PC-9 (cell line): Measurements from ENCODE around the gene CD7. TPM values are rescaled to one million over a fixed set of nuclear protein-coding genes. Genes with fewer than 3 reads are reported as not detected.

Experiments used
- BruUV-seq: library from RNA; stranded (reverse); fragments of 400-500 nt; replicated peaks from 2 replicates; lab custom pipeline; 2021; lab: Mats Ljungman, UMichigan
- CTCF ChIA-PET: fragments of 300-600 bp; sonication (Branson Sonifier 250); formaldehyde crosslinking; loops from one replicate; lab custom pipeline; 2022; ENCODE audit warnings: antibody characterized with exemption; lab: Charles Lee
- POLR2A ChIA-PET: fragments of 300-600 bp; sonication (Branson Sonifier 250); formaldehyde crosslinking; loops from one replicate; lab custom pipeline; 2022; ENCODE audit warnings: antibody characterized with exemption; ENCODE audit not compliant: unreplicated experiment; lab: Charles Lee
- DNase-seq, 2 experiments: peaks; one replicate each; pipeline versions ENCODE4 v3.0.0 to v3.0.0-alpha.2; 2015 to 2022; ENCODE audit warnings: mixed read lengths in 1 of 2
- H2AFZ ChIP-seq: fragments of 200-600 bp; sonication (generic); 2 replicates; pipeline ENCODE4 v1.8.1; 2017; ENCODE audit warnings: antibody characterized with exemption
- H3F3A ChIP-seq: fragments of 200-600 bp; sonication (generic); 2 replicates; pipeline ENCODE4 v1.8.1; 2017; ENCODE audit warnings: antibody characterized with exemption, mild to moderate bottlenecking, low read depth; ENCODE audit not compliant: insufficient read depth
- H3K27ac ChIP-seq: fragments of 200-600 bp; sonication (generic); 2 replicates; pipeline ENCODE4 v1.6.1; 2016; ENCODE audit warnings: mixed run types
- H3K27me3 ChIP-seq: fragments of 200-600 bp; sonication (generic); 2 replicates; pipeline ENCODE4 v1.6.1; 2016; ENCODE audit warnings: low read depth, mixed run types; ENCODE audit not compliant: insufficient read depth
- H3K36me3 ChIP-seq: fragments of 200-600 bp; sonication (generic); 2 replicates; pipeline ENCODE4 v1.6.1; 2016; ENCODE audit warnings: low read depth, mixed run types
- H3K4me1 ChIP-seq: fragments of 200-600 bp; sonication (generic); replicated peaks from 2 replicates; pipeline ENCODE4 v1.6.1; 2016; ENCODE audit warnings: mixed run types; ENCODE audit not compliant: insufficient read depth
- H3K4me2 ChIP-seq: fragments of 200-600 bp; sonication (generic); 2 replicates; pipeline ENCODE4 v1.6.1; 2017; ENCODE audit warnings: mixed run types
- H3K4me3 ChIP-seq: fragments of 200-600 bp; sonication (generic); 2 replicates; pipeline ENCODE4 v1.6.1; 2016; ENCODE audit warnings: mixed run types
- H3K79me2 ChIP-seq: fragments of 200-600 bp; sonication (generic); 2 replicates; pipeline ENCODE4 v1.6.1; 2017; ENCODE audit warnings: low read depth, mixed run types
- H3K9me2 ChIP-seq: fragments of 200-600 bp; sonication (generic); 2 replicates; pipeline ENCODE4 v1.8.1; 2017; ENCODE audit warnings: mild to moderate bottlenecking; ENCODE audit not compliant: insufficient read depth
- H3K9me3 ChIP-seq: fragments of 200-600 bp; sonication (generic); 2 replicates; pipeline ENCODE4 v1.8.1; 2016; ENCODE audit warnings: low read depth; ENCODE audit not compliant: insufficient read depth
- H4K20me1 ChIP-seq: fragments of 200-600 bp; sonication (generic); 2 replicates; pipeline ENCODE4 v1.8.1; 2017; ENCODE audit not compliant: insufficient read depth
- CTCF ChIP-seq: fragments of 200-600 bp; sonication (generic); conservative IDR thresholded peaks from 2 replicates; pipeline ENCODE4 v1.6.1; 2017; ENCODE audit warnings: mixed run types, antibody characterized with exemption, mild to moderate bottlenecking, moderate library complexity
- EZH2 ChIP-seq: fragments of 200-600 bp; sonication (generic); IDR thresholded peaks from 2 replicates; pipeline ENCODE4 v1.8.0; 2017; ENCODE audit warnings: antibody characterized with exemption, low read depth
- intact Hi-C: fragments of 100-400 bp; cut with micrococcal nuclease; formaldehyde crosslinking; loops from one replicate; pipeline ENCODE4 v1.10.0; 2022; ENCODE audit not compliant: unreplicated experiment
- total RNA-seq: library from RNA; stranded (reverse); gene quantifications from 2 replicates; pipeline ENCODE4 v1.2.3, GENCODE V29; 2021

The CD7 gene
- total RNA-seq, 1 experiment from 2014 or later = 0.68 TPM

- Histone ChIP-seq H3K9me3 (no peaks in the 10 kb centered on the region), H3K4me1 (peaks cover 54% of the 10 kb centered on the region), H3K36me3 (peaks cover 10% of the 10 kb centered on the region), H3K4me3 (peak overlapping the region; percentile 88), H3K27me3 (no peaks in the 10 kb centered on the region), H3F3A (peaks cover 45% of the 10 kb centered on the region), H4K20me1 (peaks cover 49% of the 10 kb centered on the region), H3K4me2 (peak overlapping the region; percentile 87), H3K79me2 (peaks cover 54% of the 10 kb centered on the region), H3K9me2 (no peaks in the 10 kb centered on the region), H3K27ac (peak overlapping the region; percentile 93), H2AFZ (no peak overlapping the region)
- intact Hi-C loops = no loop called here
- no TSS peak for BruUV-seq
- TF ChIP-seq CTCF = no peak
- no peak for TF ChIP-seq EZH2
- ChIA-PET POLR2A (interaction anchor here (1.3 kb wide), 1 partner anchor 20 kb away, joined by 5 read pairs; no protein-coding TSS in a partner anchor), CTCF (no interaction called here)
- peak in 1 of 2 experiments; percentile 17 for DNase-seq
Measured at GRCh38 chr17:82272495-82273326, 44.7 kb downstream of the CD7 start.

- no peak overlapping the region for H3K27ac ChIP-seq
- TF ChIP-seq EZH2 (no peak), CTCF (no peak)
- peaks cover 62% of the 10 kb centered on the region for H4K20me1 ChIP-seq
- ChIA-PET POLR2A (no interaction called here), CTCF (interaction anchor here (0.7 kb wide), 1 partner anchor 65 kb away, joined by 5 read pairs; no protein-coding TSS in a partner anchor)
- H3K9me3 ChIP-seq = no peaks in the 10 kb centered on the region
- peaks cover 67% of the 10 kb centered on the region for H3K79me2 ChIP-seq
- no peak overlapping the region for H3K4me3 ChIP-seq
- H3K4me2 ChIP-seq = peak overlapping the region; percentile 87
- no peak overlapping the region for H2AFZ ChIP-seq
- no TSS peak for BruUV-seq
- H3K4me1 ChIP-seq = peaks cover 48% of the 10 kb centered on the region
- no peaks in the 10 kb centered on the region for H3K27me3 ChIP-seq
- intact Hi-C loops = no loop called here
- no peak for DNase-seq
- H3F3A ChIP-seq = peaks cover 41% of the 10 kb centered on the region
- H3K9me2 ChIP-seq = no peaks in the 10 kb centered on the region
- peaks cover 12% of the 10 kb centered on the region for H3K36me3 ChIP-seq
Measured at GRCh38 chr17:82271401-82271800, 46.0 kb downstream of the CD7 start.

GRCh38 chr17:82270651-82271050 is 46.8 kb downstream of the CD7 start:
- Histone ChIP-seq H3K9me3 (no peaks in the 10 kb centered on the region), H3F3A (peaks cover 39% of the 10 kb centered on the region), H3K27me3 (no peaks in the 10 kb centered on the region), H3K4me2 (no peak overlapping the region), H4K20me1 (peaks cover 70% of the 10 kb centered on the region), H3K36me3 (peaks cover 20% of the 10 kb centered on the region), H3K4me3 (no peak overlapping the region), H3K4me1 (peaks cover 46% of the 10 kb centered on the region), H3K27ac (no peak overlapping the region), H2AFZ (no peak overlapping the region), H3K9me2 (no peaks in the 10 kb centered on the region), H3K79me2 (peaks cover 74% of the 10 kb centered on the region)
- no TSS peak for BruUV-seq
- ChIA-PET CTCF (no interaction called here), POLR2A (no interaction called here)
- TF ChIP-seq EZH2 = no peak
- TF ChIP-seq CTCF = no peak
- no peak for DNase-seq
- intact Hi-C loops = no loop called here
